ENCODE data around the gene CD55.
A peak's percentile ranks its signal among the peaks of the same experiment; 100 is the strongest.

The CD55 gene

GRCh38 chr1:207323425-207324225 lies 2.1 kb downstream of the CD55 start:
- no peak for DNase-seq (ENCODE audit: extremely low spot score, insufficient read length, low read depth)
- FAIRE-seq, result no peak

DNA sequence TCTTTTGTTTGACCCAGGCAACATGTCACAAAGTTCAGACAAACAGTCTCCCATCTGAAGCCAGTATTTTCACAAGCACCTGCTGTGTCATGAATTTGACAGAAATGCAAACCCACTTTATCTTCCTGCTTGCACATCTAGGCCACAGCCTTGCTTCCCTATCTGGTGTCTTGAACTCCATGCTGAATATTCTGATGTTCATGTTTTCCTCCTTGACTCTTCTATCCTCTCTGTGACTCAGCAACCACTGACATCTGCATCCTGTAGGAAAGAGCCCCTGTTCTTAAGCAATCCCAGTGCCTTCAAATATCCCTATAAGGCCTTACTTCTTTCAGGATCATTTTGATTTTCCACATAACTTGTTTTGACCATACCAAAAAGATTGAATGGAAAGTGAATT lies 6.5 kb downstream of the CD55 start:
- FAIRE-seq (no peak), DNase-seq (ENCODE audit: extremely low spot score, insufficient read length, low read depth) (no peak)

GRCh38 chr1:207328908-207329440 lies 7.5 kb downstream of the CD55 start:
- FAIRE-seq (no peak), DNase-seq (ENCODE audit: extremely low spot score, insufficient read length, low read depth) (no peak)

GRCh38 chr1:207329469-207329868 lies 8.0 kb downstream of the CD55 start:
- FAIRE-seq (no peak), DNase-seq (ENCODE audit: extremely low spot score, insufficient read length, low read depth) (no peak)

GRCh38 chr1:207330011-207330710 lies 8.7 kb downstream of the CD55 start:
- DNase-seq (ENCODE audit: extremely low spot score, insufficient read length, low read depth) (no peak), FAIRE-seq (no peak)

GRCh38 chr1:207331354-207332313 lies 10.2 kb downstream of the CD55 start:
- DNase-seq (ENCODE audit: extremely low spot score, insufficient read length, low read depth) (no peak), FAIRE-seq (no peak)

DNA sequence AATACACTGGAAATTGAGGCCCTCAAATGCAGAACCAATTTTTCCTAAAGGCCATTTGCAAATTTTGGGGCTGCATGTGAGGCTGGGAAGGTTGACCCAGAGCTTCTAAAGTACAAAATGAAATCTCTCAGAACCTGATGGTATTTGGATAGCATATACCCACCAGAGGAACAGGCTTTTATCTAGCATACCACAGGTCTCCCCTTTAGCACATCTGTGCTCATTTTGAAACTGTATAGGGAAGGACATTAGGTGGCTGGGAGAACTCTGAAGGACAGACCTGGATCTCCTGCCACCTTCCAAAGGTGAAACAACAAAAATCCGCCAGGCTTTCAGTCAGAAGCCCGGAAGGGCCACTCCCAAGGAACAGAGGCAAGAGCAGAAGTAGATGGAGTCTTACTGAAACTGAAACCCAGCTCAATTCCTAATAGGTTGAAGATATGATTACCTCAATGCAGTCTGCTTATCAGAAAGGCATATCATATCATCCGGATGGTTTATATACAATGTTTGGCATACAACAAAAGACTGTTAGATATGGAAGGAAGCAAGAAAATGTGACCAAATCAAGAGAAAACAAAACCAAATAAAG lies 11.6 kb downstream of the CD55 start:
- no peak for FAIRE-seq
- DNase-seq (ENCODE audit: extremely low spot score, insufficient read length, low read depth), result no peak

GRCh38 chr1:207333620-207334019 lies 12.1 kb downstream of the CD55 start:
- DNase-seq (ENCODE audit: extremely low spot score, insufficient read length, low read depth) (no peak), FAIRE-seq (no peak)

DNA sequence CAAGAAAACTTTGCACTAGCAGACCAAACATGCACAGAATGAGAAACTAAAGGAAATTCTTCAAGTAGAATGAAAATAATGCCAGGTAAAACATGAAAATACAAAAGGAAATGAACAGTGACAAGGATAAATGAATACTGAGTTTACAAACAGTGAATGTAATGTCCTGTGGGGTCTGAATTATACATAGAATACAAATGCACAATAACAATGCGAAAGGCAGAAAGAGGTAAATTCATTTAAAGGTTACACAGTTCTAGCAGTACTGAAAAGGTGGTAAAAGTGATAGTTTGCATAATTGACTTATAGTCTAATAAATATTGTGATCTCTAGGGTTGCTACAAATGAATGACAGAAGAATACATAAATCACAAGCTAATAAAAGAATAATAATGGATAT lies 12.9 kb downstream of the CD55 start:
- FAIRE-seq (no peak), DNase-seq (ENCODE audit: extremely low spot score, insufficient read length, low read depth) (no peak)

GRCh38 chr1:207335138-207335537 lies 13.7 kb downstream of the CD55 start:
- FAIRE-seq (no peak), DNase-seq (ENCODE audit: extremely low spot score, insufficient read length, low read depth) (no peak)

GRCh38 chr1:207335695-207336363 lies 14.4 kb downstream of the CD55 start:
- no peak for DNase-seq (ENCODE audit: extremely low spot score, insufficient read length, low read depth)
- FAIRE-seq, result peak; percentile 92

GRCh38 chr1:207336559-207337467 lies 15.3 kb downstream of the CD55 start:
- DNase-seq (ENCODE audit: extremely low spot score, insufficient read length, low read depth), result no peak

GRCh38 chr1:207342332-207342731 lies 20.9 kb downstream of the CD55 start:
- no peak for DNase-seq (ENCODE audit: extremely low spot score, insufficient read length, low read depth)
- no peak for FAIRE-seq

More at GRCh38 chr1:207336559-207337467, 15.3 kb downstream of the CD55 start:
- FAIRE-seq, result no peak

- no peak for DNase-seq (ENCODE audit: extremely low spot score, insufficient read length, low read depth)
- FAIRE-seq, result no peak
These were observed 22.2 kb downstream of the CD55 start for GRCh38 chr1:207343675-207344074.

DNA sequence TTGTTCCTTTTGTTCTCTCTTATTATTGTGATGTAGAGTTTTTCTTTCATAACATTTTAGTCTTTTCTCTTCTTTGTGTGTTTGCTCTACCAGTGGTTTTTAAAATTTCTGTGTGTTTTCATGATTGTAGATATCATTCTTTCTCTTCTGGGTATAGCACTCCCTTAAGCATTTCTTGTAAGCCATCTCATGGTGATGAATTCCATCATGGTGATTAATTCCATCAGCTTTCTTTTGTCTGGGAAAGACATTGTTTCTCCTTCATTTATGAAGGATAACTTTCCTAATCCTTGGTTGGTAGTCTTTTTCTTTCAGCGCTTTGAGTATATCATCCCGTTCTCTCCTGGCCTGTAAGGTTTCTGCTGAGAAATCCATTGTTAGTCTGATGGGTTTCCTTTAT lies 22.7 kb downstream of the CD55 start:
- FAIRE-seq (no peak), DNase-seq (ENCODE audit: extremely low spot score, insufficient read length, low read depth) (no peak)

DNA sequence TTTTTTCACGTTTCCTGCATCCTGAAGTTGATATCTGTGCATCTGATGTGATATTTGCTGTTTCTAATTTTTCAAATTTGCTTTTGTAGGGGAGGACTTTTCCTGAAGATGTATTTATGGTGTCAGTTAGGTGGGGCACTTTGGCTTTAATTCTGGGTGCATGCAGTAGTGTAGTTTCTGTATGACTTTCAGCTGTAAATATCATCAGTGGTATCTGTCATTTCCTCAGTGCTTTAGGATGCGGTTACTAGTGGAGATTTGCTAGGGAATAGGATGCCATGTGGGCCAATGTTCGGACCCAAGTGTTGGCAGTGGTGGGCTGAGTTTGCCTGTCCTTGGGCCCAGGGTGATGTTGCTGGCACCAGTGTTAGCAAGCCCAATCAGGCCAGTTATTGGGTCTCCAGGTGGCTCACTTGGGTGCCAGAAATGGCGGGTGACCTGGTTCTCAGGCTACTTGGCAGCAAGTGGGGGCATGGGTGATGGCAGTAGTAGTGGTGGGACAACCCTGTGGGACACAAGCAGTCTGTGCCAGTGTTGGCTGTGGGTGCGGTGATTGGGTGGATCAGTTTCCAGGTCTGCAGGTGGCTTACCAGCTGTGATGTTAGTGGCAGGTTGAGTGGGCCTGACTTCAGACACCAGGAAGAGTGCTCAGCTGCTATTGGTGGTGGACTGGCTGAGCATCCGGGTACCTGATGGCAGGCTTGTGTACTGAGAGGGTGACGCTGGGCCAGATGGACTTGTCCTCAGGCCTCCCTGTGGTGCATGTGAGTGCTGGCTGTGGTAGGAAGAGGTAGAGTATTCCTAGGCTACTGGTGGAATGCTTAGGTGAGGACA lies 24.4 kb downstream of the CD55 start:
- FAIRE-seq (no peak), DNase-seq (ENCODE audit: extremely low spot score, insufficient read length, low read depth) (no peak)

- FAIRE-seq, result no peak
- DNase-seq (ENCODE audit: extremely low spot score, insufficient read length, low read depth), result no peak
These were observed 25.0 kb downstream of the CD55 start for GRCh38 chr1:207346513-207346912.
